ENCODE measurements around the gene MYO7A. TPM values are rescaled to one million over a fixed set of nuclear protein-coding genes. Genes with fewer than 3 reads are reported as not detected.
A peak's percentile ranks its signal among the peaks of the same experiment; 100 is the strongest.

The MYO7A gene
- total and polyA plus RNA-seq, 2 of the 8 experiments (the other 6 are each of a cell fraction or from before 2014, with no cell fraction given): 1.5 to 1.9 TPM

DNA sequence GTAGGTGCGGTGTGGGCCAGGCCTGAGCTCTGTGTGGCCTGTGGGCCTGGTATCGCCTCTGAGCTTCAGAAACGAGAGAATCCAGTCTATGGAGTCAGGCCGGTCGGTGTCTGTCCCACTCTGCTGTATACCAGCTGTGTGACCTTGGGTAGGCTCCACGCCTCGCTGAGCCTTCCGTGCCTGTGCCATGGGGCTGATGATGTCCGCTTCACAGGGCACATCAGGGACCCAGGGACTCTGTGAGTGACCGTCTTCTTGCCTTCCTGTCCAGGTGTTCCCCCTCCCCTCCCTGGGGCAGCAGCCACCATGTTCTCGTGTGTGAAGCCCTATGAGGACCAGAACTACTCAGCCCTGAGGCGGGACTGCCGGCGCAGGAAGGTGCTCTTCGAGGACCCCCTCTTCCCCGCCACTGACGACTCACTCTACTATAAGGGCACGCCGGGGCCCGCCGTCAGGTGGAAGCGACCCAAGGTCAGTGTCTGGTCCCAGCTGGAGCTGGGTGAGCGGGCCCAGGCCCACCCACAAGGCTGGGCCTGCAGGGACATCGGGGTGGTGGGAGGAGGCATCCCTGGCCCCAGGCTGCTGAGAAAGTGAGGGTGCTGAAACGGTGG is 43.4 kb upstream of the MYO7A start:
- H3K79me1 ChIP-seq (ENCODE audit: low read depth, low read length): no peaks in the 10 kb centered on the region; the same call in 1 of the 2 replicates
- H3K23ac ChIP-seq (ENCODE audit: insufficient read length): no peak overlapping the region
- H3K79me2 ChIP-seq (ENCODE audit: control insufficient read depth in 1 of 2, insufficient read depth in 2 of 2, low read length in 2 of 2): no peaks in the 10 kb centered on the region
- no peak overlapping the region for H2BK20ac ChIP-seq (ENCODE audit: low read length)
- H2BK5ac ChIP-seq (ENCODE audit: low read depth, low read length): no peak overlapping the region
- H3K14ac ChIP-seq (ENCODE audit: insufficient read length): no peak overlapping the region
- no peak overlapping the region for H4K91ac ChIP-seq (replicated peaks; ENCODE audit: insufficient read length, low read length)
- H4K5ac ChIP-seq (ENCODE audit: insufficient read length, low read depth, low read length): no peak overlapping the region
- peaks cover 0 to 2% (median 0%) of the 10 kb centered on the region in 4 experiments; a peak in 2 of 7 replicates for H3K4me1 ChIP-seq (replicated peaks in 1 of 4; ENCODE audit: control insufficient read depth in 3 of 4, insufficient read depth in 4 of 4, low read length in 3 of 4)
- no peak overlapping the region for H2BK12ac ChIP-seq (ENCODE audit: low read depth, low read length)
- no peaks in the 10 kb centered on the region for H3K27me3 ChIP-seq (replicated peaks in 1 of 4; ENCODE audit: control insufficient read depth in 3 of 4, extremely low read depth in 1 of 4, insufficient read depth in 3 of 4, low read length in 3 of 4)
- no peak overlapping the region for H3K9ac ChIP-seq (replicated peaks in 1 of 4; ENCODE audit: extremely low read depth in 1 of 4, low read depth in 3 of 4, low read length in 3 of 4)
- ChIA-PET POLR2A (ENCODE audit: partially characterized antibody) (interaction anchor here (2.5 kb wide), 1 partner anchor 11 kb away, joined by 7 read pairs; no protein-coding TSS in a partner anchor), CTCF (ENCODE audit: partially characterized antibody) (interaction anchor here (0.5 to 8.4 kb wide), 4 partner anchors 8 to 36 kb away, joined by 3 to 95 read pairs (median 4); no protein-coding TSS in a partner anchor)
- H3K4ac ChIP-seq (replicated peaks; ENCODE audit: insufficient read length, low read depth, low read length): no peak overlapping the region
- DNase-seq (ENCODE audit: low read depth in 1 of 2, low spot score in 2 of 2) (no peak), FAIRE-seq (no peak)
- 0 out of 2 replicates have a peak overlapping the region, but pooled peaks have one; percentile 24 for H2AK5ac ChIP-seq (ENCODE audit: low read depth, low read length)
- no peak overlapping the region for H2BK120ac ChIP-seq (replicated peaks; ENCODE audit: low read depth, low read length)
- H3K27ac ChIP-seq (ENCODE audit: low read depth, low read length): no peak overlapping the region
- H2AFZ ChIP-seq (ENCODE audit: low read length): no peak overlapping the region
- peak overlapping the region; percentile 66 for H4K8ac ChIP-seq (ENCODE audit: extremely low read depth, insufficient read depth, low read length)
- WGBS, 2 experiments (ENCODE audit: extremely low coverage in 1 of 2, insufficient coverage in 1 of 2, insufficient read length in 1 of 2, insufficient replicate concordance in 2 of 2, low coverage in 1 of 2, low lambda C conversion rate in 2 of 2, missing lambda C conversion rate in 1 of 2): 91% methylated on average over 25 of the region's 25 CpGs; no CpG with 5 or more reads in 1 of the 2 experiments
- no peaks in the 10 kb centered on the region for H3K23me2 ChIP-seq (ENCODE audit: low read depth, low read length)
- H3K4me2 ChIP-seq (ENCODE audit: insufficient read depth in 1 of 2, low read depth in 2 of 2, low read length in 2 of 2): no peak overlapping the region
- H2BK15ac ChIP-seq (ENCODE audit: low read length): no peak overlapping the region
- peaks cover 0 to 5% of the 10 kb centered on the region in 2 experiments for H4K20me1 ChIP-seq (replicated peaks in 1 of 2; ENCODE audit: control insufficient read depth in 1 of 2, insufficient read depth in 2 of 2, low read length in 2 of 2)
- no peaks in the 10 kb centered on the region for H3K9me3 ChIP-seq (ENCODE audit: insufficient read depth in 2 of 2, low read depth in 1 of 2, low read length in 1 of 2)
- no peak overlapping the region for H3K18ac ChIP-seq (ENCODE audit: extremely low read depth, low read length)
- no peak overlapping the region for H3K4me3 ChIP-seq (ENCODE audit: extremely low read depth in 1 of 4, insufficient read depth in 2 of 4, low read depth in 3 of 4, low read length in 4 of 4)
- TF ChIP-seq POU5F1 (IDR thresholded peaks at IDR 0.05; ENCODE audit: low read depth, low read length) (no peak), ASH2L (IDR thresholded peaks at IDR 0.05; ENCODE audit: low read length) (no peak), EP300 (IDR thresholded peaks at IDR 0.05; ENCODE audit: borderline replicate concordance in 1 of 2, low read depth in 2 of 2, low read length in 2 of 2) (no peak), SP4 (IDR thresholded peaks at IDR 0.05; ENCODE audit: low read length) (no peak), EZH2 (IDR thresholded peaks at IDR 0.05; ENCODE audit: low read depth, low read length, severe bottlenecking) (no peak), CBX5 (IDR thresholded peaks at IDR 0.05; ENCODE audit: low read depth, low read length) (no peak), CBX8 (IDR thresholded peaks at IDR 0.05; ENCODE audit: borderline replicate concordance, low read depth, low read length) (no peak), RNF2 (IDR thresholded peaks at IDR 0.05; ENCODE audit: borderline replicate concordance, low read depth, low read length, missing control alignments, poor library complexity, severe bottlenecking) (no peak), CHD1 (IDR thresholded peaks at IDR 0.05; ENCODE audit: low read depth, low read length) (no peak)
- no peaks in the 10 kb centered on the region for H3K36me3 ChIP-seq (ENCODE audit: control insufficient read depth in 2 of 4, insufficient read depth in 4 of 4, low read length in 3 of 4)
- H3K56ac ChIP-seq (replicated peaks; ENCODE audit: insufficient read length, low read depth, low read length): no peak overlapping the region
